GM19099 (cell line): ENCODE data around the gene PHGDH.

ENCODE experiments used
- POLR2A ChIP-seq: IDR thresholded peaks from 3 replicates; pipeline ENCODE4 v1.6.1; 2011; ENCODE audit warnings: low read depth; ENCODE audit not compliant: insufficient read length; ENCODE audit errors: extremely low read depth

Gene PHGDH

DNA sequence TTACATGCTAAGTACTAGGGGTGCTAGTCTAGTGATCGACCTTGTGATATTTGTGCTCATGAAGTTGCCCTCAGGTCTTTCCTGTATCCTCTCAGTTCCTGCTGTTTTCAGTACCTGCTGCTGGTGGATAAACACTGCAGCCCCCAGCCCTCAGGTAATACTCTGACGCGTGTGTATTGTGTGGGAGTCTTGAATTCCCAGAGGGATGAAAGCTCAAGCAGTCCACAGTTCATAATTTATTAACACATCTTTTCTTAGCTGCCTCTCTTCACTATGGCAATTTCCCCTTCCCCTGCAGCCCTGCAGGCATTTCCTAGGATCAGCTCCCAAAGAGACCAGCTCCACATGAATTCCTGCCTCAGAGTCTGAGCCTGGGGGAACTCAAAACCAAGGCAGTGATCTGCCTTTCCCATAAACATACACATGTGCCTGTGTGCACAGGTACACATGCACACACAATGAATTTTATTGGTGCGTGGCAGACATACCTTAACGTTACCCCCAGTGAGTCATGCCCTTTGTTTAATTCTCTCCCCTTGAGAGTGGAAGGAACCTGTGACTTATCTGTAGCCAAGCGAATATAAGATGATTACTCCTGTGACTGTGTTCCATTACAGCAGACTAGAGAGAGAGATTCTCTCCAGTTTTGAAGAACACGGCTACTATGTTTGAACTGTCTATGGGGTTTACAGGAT, 71.0 kb downstream of the PHGDH start:
- no peak for TF ChIP-seq POLR2A

DNA sequence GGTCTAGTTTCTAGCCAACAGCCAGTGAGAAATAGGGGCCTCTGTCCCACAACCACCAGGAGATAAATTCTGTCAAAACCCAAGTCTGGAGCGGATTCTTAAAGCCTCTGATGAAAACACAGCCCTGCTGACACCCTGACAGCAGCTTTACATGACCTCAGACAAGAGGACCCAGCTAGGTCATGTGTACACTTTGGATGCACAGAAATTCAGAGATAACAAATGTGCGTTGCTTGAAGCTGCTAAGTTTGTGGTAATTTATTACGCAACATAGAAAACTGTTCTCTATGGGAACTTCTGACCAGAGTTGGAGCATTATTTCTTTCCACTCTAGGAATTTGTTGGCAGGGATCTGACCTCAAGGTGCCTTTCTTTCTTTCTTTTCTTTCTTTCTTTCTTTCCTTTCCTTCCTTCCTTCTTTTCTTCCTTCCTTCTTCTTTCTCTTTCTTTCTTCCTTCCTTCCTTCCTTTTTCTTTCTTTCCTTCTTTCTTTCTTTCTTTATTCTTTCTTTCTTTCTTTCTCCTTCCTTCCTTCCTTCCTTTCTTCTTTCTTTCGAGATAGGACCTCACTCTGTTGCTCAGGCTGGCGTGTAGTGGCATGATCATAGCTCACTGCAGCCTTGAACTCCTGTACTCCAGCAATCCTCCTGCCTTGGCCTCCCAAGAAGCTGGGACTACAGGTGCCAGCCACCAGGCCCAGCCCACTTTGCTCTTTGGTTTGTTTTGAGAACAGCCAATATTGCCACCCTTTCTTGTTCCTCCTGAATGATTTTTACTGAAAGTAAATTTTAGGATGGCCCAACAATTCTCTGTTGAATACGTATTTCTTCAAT, 71.8 kb downstream of the PHGDH start:
- no peak for TF ChIP-seq POLR2A

DNA sequence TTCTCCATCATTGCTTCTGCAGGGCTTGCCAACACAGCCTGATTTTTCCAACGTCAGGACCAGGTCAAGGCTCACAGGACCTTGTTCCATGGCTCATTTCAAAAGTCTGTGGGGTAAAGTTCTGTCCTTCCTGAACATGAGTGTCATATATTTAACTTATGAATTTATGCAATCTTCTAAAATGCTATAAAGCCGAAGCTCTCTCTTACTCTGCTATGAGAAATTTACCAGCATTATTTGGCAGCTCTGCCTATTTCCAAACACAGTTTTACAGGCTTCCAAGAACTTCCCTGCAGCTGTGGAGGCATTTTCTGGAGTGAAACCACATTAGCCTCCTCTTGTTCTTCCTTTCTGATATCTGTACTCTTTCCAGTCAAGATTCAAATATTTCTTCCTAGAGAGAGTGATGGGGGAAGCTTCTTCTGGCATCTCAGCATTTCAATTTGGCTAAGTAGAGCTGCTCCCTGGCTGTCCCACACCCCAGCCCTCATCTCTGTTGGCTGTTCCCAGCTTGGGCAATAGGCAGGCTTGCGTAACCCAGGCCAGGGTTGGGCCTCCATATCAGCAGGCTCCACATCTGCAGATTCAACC, 72.6 kb downstream of the PHGDH start:
- TF ChIP-seq POLR2A, result no peak

DNA sequence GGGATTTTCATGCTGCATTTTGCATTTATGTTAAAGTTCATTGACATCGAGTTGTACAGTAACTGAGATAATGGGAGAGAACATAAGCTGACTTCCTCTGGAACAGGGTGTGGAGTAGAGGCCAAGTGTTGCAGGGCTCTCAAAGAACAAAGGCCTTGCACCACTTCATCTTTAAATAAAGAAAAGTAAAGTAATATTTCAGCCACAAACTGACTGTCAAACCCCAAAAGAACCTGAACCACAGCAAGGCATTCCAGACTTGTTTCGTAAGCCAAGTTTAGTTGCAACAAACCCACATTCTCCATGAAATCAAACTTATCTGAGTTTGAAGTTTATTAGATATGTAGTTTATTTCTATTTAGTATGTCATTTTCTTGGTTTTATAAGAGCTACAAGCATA, 76.0 kb downstream of the PHGDH start:
- TF ChIP-seq POLR2A, result no peak

DNA sequence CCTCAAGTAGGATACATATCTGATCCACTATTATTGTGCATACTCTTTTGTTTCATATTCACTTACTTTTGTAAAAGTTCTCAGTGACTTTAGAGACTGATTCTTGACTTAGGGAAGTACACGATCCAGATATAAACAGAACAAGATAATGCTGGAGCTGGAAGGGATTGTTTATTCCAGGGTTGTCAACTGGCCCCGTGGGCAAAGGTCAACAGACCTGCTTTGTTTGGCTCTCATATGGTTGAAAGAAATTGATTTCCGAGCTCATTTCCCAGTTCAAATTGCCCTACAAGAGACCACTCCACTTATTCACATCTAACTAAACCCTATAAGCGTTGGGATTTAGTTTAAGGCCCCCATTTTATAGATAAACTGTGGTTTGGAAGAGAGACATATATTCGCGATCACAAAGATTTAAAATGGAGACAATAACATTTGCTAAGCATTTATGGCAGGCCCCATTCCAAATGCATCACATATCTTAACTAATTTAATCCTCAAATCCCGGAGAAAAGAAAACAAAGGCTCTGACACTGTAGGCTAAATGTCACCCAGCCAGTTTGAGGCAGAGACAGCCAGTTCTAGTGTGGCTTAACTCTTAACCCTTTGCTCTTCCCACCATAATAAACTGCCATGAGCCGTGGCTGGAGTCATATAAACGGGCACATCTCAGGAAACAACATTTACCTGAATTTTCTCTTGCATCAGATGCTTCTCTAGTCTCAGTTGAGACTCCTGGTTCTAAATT, 78.9 kb downstream of the PHGDH start:
- TF ChIP-seq POLR2A, result no peak

DNA sequence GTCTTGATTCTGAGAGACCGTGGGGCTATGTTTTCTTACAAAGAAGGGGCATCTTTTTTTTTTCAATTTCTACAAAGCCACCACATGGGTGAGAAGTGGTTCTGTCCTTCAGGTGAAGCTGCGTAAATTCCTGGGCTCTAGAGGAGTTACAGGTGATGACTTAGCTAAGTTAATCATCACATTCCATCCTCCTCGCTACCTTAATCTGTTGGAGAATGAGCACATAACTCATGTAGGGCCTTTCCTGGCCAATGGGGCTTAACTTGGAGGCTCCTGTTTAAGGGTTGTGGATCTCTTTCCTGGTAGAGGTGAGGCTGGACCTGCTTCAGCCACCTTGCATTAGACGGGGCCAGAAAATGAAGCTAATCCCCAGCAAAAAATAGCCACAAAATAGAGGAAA, 79.6 kb downstream of the PHGDH start:
- TF ChIP-seq POLR2A, result no peak
